ENCODE measurements around the gene PRICKLE2. TPM values are rescaled to one million over a fixed set of nuclear protein-coding genes. Genes with fewer than 3 reads are reported as not detected.

Gene PRICKLE2
- total RNA-seq, 1 donor from 2014 or later, result 37.2 TPM

DNA sequence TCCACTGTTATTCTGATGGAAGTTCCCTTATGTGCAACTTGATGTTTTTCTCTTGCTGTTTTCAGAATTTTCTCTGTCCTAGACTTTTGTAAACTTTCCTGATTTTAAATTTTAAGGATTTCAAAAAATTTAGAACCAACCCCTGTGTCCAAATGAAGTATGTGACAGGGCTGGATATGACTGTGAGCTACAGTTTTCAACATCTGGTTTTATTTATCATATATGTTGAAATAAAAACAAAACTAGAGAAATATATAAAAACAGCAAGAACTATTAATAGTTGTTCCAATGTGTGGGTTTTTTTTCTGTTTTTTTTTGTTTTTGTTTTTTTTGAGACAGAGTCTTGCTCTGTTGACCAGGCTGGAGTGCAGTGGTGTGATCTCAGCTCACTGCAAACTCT, 154.6 kb downstream of the PRICKLE2 start:
- intact Hi-C loops (cut with DNase I), result no loop called here
- no peaks in the 10 kb centered on the region for H3K9me3 ChIP-seq
- H3K36me3 ChIP-seq, result no peaks in the 10 kb centered on the region
- no peaks in the 10 kb centered on the region for H3K27me3 ChIP-seq
- no peaks in the 10 kb centered on the region for H3K4me1 ChIP-seq
- no peak for ATAC-seq
- no peak for DNase-seq
- TF ChIP-seq, protein P1, sequence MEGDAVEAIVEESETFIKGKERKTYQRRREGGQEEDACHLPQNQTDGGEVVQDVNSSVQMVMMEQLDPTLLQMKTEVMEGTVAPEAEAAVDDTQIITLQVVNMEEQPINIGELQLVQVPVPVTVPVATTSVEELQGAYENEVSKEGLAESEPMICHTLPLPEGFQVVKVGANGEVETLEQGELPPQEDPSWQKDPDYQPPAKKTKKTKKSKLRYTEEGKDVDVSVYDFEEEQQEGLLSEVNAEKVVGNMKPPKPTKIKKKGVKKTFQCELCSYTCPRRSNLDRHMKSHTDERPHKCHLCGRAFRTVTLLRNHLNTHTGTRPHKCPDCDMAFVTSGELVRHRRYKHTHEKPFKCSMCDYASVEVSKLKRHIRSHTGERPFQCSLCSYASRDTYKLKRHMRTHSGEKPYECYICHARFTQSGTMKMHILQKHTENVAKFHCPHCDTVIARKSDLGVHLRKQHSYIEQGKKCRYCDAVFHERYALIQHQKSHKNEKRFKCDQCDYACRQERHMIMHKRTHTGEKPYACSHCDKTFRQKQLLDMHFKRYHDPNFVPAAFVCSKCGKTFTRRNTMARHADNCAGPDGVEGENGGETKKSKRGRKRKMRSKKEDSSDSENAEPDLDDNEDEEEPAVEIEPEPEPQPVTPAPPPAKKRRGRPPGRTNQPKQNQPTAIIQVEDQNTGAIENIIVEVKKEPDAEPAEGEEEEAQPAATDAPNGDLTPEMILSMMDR (IDR thresholded peaks at IDR 0.05), result no peak
- H3K27ac ChIP-seq, result no peak overlapping the region
- H3K4me3 ChIP-seq, result no peak overlapping the region

GRCh38 chr3:64067506-64068346, 157.5 kb downstream of the PRICKLE2 start:
- intact Hi-C loops (cut with DNase I), result no loop called here
- no peak for ATAC-seq

GRCh38 chr3:64064804-64065203, 160.5 kb downstream of the PRICKLE2 start:
- no peaks in the 10 kb centered on the region for H3K4me1 ChIP-seq
- H3K27me3 ChIP-seq, result no peaks in the 10 kb centered on the region
- ATAC-seq (no peak), DNase-seq (no peak)
- H3K9me3 ChIP-seq, result no peaks in the 10 kb centered on the region
- TF ChIP-seq, protein P1 (IDR thresholded peaks at IDR 0.05), result no peak
- H3K27ac ChIP-seq, result no peak overlapping the region
- no peaks in the 10 kb centered on the region for H3K36me3 ChIP-seq
- intact Hi-C loops (cut with DNase I), result no loop called here
- H3K4me3 ChIP-seq, result no peak overlapping the region

More at GRCh38 chr3:64067506-64068346, 157.5 kb downstream of the PRICKLE2 start:
- TF ChIP-seq, protein P1 (IDR thresholded peaks at IDR 0.05), result no peak
- H3K4me3 ChIP-seq, result no peak overlapping the region
- no peaks in the 10 kb centered on the region for H3K4me1 ChIP-seq
- H3K27ac ChIP-seq, result no peak overlapping the region
- no peaks in the 10 kb centered on the region for H3K9me3 ChIP-seq
- H3K27me3 ChIP-seq, result no peaks in the 10 kb centered on the region
- H3K36me3 ChIP-seq, result no peaks in the 10 kb centered on the region
- DNase-seq, result no peak

DNA sequence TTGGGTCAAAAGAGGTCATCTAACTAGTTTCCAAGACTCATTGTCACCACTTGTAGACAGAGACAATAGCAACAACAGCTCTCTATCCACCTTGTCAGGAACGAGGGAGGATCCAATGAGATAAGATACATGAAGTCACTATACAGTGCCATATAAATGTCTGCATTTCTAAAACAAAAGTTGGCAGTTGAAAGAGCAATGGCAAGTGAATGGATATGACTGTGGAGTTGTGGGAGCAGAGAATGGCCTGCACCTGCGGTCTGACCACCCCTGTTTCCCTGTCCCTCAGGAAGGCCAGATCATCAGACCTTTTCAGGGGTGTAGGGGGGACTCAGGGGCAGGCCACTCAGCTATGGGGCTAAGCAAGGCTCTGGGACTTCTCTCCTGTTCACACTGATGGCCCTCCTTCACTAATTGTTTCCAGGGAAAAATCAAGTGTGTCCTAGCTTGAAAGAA, 161.3 kb downstream of the PRICKLE2 start:
- Histone ChIP-seq H3K27ac (no peak overlapping the region), H3K36me3 (no peaks in the 10 kb centered on the region), H3K4me1 (no peaks in the 10 kb centered on the region), H3K4me3 (no peak overlapping the region), H3K27me3 (no peaks in the 10 kb centered on the region), H3K9me3 (no peaks in the 10 kb centered on the region)
- TF ChIP-seq, protein P1 (IDR thresholded peaks at IDR 0.05), result no peak
- no peak for ATAC-seq
- no peak for DNase-seq
- intact Hi-C loops (cut with DNase I), result no loop called here

GRCh38 chr3:64063207-64063982, 161.9 kb downstream of the PRICKLE2 start:
- intact Hi-C loops (cut with DNase I), result no loop called here
- Histone ChIP-seq H3K9me3 (no peaks in the 10 kb centered on the region), H3K36me3 (no peaks in the 10 kb centered on the region), H3K4me3 (no peak overlapping the region), H3K4me1 (no peaks in the 10 kb centered on the region), H3K27me3 (no peaks in the 10 kb centered on the region), H3K27ac (no peak overlapping the region)
- TF ChIP-seq, protein P1 (IDR thresholded peaks at IDR 0.05), result no peak
- DNase-seq (no peak), ATAC-seq (no peak)
